ENCODE data around the gene PADI1. TPM values are rescaled to one million over a fixed set of nuclear protein-coding genes. Genes with fewer than 3 reads are reported as not detected.

Gene PADI1
- total RNA-seq = not detected

- peaks cover 35% of the 10 kb centered on the region for H3K4me1 Mint-ChIP-seq
- H3K9me3 Mint-ChIP-seq = no peaks in the 10 kb centered on the region
- H3K36me3 Mint-ChIP-seq (ENCODE audit: low read depth) = no peaks in the 10 kb centered on the region
- no peak within 1 kb of the TSS for H3K27ac Mint-ChIP-seq
- no peak for ATAC-seq (replicated peaks)
- no peak within 1 kb of the TSS for H3K4me3 Mint-ChIP-seq
- H3K27me3 Mint-ChIP-seq = peaks cover 21% of the 10 kb centered on the region
Measured at GRCh38 chr1:17204546-17205440, at the start of gene PADI1. TSS of gene PADI1 (plus strand) at chr1:17205128. CDS start at chr1:17205218, 90 bp downstream.

GRCh38 chr1:17155257-17155920 lies 49.5 kb upstream of the PADI1 start:
- peaks cover 28% of the 10 kb centered on the region for H3K27me3 Mint-ChIP-seq
- no peak overlapping the region for H3K27ac Mint-ChIP-seq
- peaks cover 34% of the 10 kb centered on the region for H3K9me3 Mint-ChIP-seq
- H3K4me3 Mint-ChIP-seq = no peak overlapping the region
- H3K36me3 Mint-ChIP-seq (ENCODE audit: low read depth) = no peaks in the 10 kb centered on the region
- no peak for ATAC-seq (replicated peaks)
- no peaks in the 10 kb centered on the region for H3K4me1 Mint-ChIP-seq

GRCh38 chr1:17156108-17156507 lies 48.8 kb upstream of the PADI1 start:
- Mint-ChIP-seq H3K27ac (no peak overlapping the region), H3K4me3 (no peak overlapping the region), H3K9me3 (peaks cover 33% of the 10 kb centered on the region), H3K36me3 (ENCODE audit: low read depth) (no peaks in the 10 kb centered on the region), H3K27me3 (peaks cover 25% of the 10 kb centered on the region), H3K4me1 (no peaks in the 10 kb centered on the region)
- ATAC-seq (replicated peaks) = no peak

- ATAC-seq (replicated peaks) = no peak
- Mint-ChIP-seq H3K27ac (no peak overlapping the region), H3K9me3 (peaks cover 21% of the 10 kb centered on the region), H3K27me3 (peaks cover 7% of the 10 kb centered on the region), H3K4me1 (no peaks in the 10 kb centered on the region), H3K36me3 (ENCODE audit: low read depth) (no peaks in the 10 kb centered on the region), H3K4me3 (no peak overlapping the region)
Measured at GRCh38 chr1:17158961-17159360, 46.0 kb upstream of the PADI1 start.

- Mint-ChIP-seq H3K27me3 (peaks cover 11% of the 10 kb centered on the region), H3K4me3 (no peak overlapping the region), H3K9me3 (peaks cover 4% of the 10 kb centered on the region), H3K27ac (no peak overlapping the region), H3K4me1 (no peaks in the 10 kb centered on the region), H3K36me3 (ENCODE audit: low read depth) (no peaks in the 10 kb centered on the region)
- ATAC-seq (replicated peaks) = no peak
Measured at GRCh38 chr1:17161137-17161740, 43.7 kb upstream of the PADI1 start.

GRCh38 chr1:17161926-17162800 lies 42.8 kb upstream of the PADI1 start:
- Mint-ChIP-seq H3K9me3 (no peaks in the 10 kb centered on the region), H3K36me3 (ENCODE audit: low read depth) (no peaks in the 10 kb centered on the region), H3K4me1 (no peaks in the 10 kb centered on the region), H3K27me3 (peaks cover 11% of the 10 kb centered on the region), H3K4me3 (no peak overlapping the region), H3K27ac (no peak overlapping the region)
- no peak for ATAC-seq (replicated peaks)

GRCh38 chr1:17162941-17163340 lies 42.0 kb upstream of the PADI1 start:
- no peak overlapping the region for H3K27ac Mint-ChIP-seq
- no peaks in the 10 kb centered on the region for H3K36me3 Mint-ChIP-seq (ENCODE audit: low read depth)
- H3K4me1 Mint-ChIP-seq = no peaks in the 10 kb centered on the region
- no peaks in the 10 kb centered on the region for H3K9me3 Mint-ChIP-seq
- H3K4me3 Mint-ChIP-seq = no peak overlapping the region
- peaks cover 11% of the 10 kb centered on the region for H3K27me3 Mint-ChIP-seq
- no peak for ATAC-seq (replicated peaks)

GRCh38 chr1:17163371-17163770 lies 41.6 kb upstream of the PADI1 start:
- ATAC-seq (replicated peaks) = no peak
- peaks cover 11% of the 10 kb centered on the region for H3K27me3 Mint-ChIP-seq
- no peaks in the 10 kb centered on the region for H3K9me3 Mint-ChIP-seq
- H3K27ac Mint-ChIP-seq = no peak overlapping the region
- H3K4me3 Mint-ChIP-seq = no peak overlapping the region
- H3K4me1 Mint-ChIP-seq = no peaks in the 10 kb centered on the region
- no peaks in the 10 kb centered on the region for H3K36me3 Mint-ChIP-seq (ENCODE audit: low read depth)

- H3K4me3 Mint-ChIP-seq = no peak overlapping the region
- no peaks in the 10 kb centered on the region for H3K4me1 Mint-ChIP-seq
- ATAC-seq (replicated peaks) = no peak
- no peaks in the 10 kb centered on the region for H3K36me3 Mint-ChIP-seq (ENCODE audit: low read depth)
- H3K9me3 Mint-ChIP-seq = no peaks in the 10 kb centered on the region
- no peak overlapping the region for H3K27ac Mint-ChIP-seq
- H3K27me3 Mint-ChIP-seq = peaks cover 14% of the 10 kb centered on the region
Measured at GRCh38 chr1:17163789-17164666, 40.9 kb upstream of the PADI1 start.

- ATAC-seq (replicated peaks) = no peak
- Mint-ChIP-seq H3K9me3 (no peaks in the 10 kb centered on the region), H3K4me1 (no peaks in the 10 kb centered on the region), H3K36me3 (ENCODE audit: low read depth) (no peaks in the 10 kb centered on the region), H3K4me3 (no peak overlapping the region), H3K27ac (no peak overlapping the region), H3K27me3 (peaks cover 14% of the 10 kb centered on the region)
Measured at GRCh38 chr1:17165823-17166222, 39.1 kb upstream of the PADI1 start.

- Mint-ChIP-seq H3K9me3 (no peaks in the 10 kb centered on the region), H3K4me3 (no peak overlapping the region), H3K36me3 (ENCODE audit: low read depth) (no peaks in the 10 kb centered on the region), H3K4me1 (no peaks in the 10 kb centered on the region), H3K27ac (no peak overlapping the region), H3K27me3 (peaks cover 16% of the 10 kb centered on the region)
- no peak for ATAC-seq (replicated peaks)
Measured at GRCh38 chr1:17167041-17167785, 37.7 kb upstream of the PADI1 start.

- Mint-ChIP-seq H3K36me3 (ENCODE audit: low read depth) (no peaks in the 10 kb centered on the region), H3K27me3 (peaks cover 16% of the 10 kb centered on the region), H3K4me3 (no peak overlapping the region), H3K27ac (no peak overlapping the region), H3K4me1 (no peaks in the 10 kb centered on the region), H3K9me3 (no peaks in the 10 kb centered on the region)
- ATAC-seq (replicated peaks) = no peak
Measured at GRCh38 chr1:17167786-17168090, 37.2 kb upstream of the PADI1 start.

Measured in activated T-helper 17 cell treated with anti-CD3 and anti-CD28 coated beads, Interleukin-2, amount 50 U/mL, for 72 hours (primary cell).